CD4-positive, alpha-beta T cell treated with Interleukin-10 for 1 hour (primary cell): ENCODE data around the gene MGAT5.
"Not testable (repeated sequence)": the region's sequence is repeated elsewhere in the genome, so short reads cannot be mapped to it uniquely, and the experiment has no call there.

ENCODE experiments used
- DNase-seq: peaks from one replicate; pipeline ENCODE4 v3.0.0-alpha.2; 2020

The MGAT5 gene

GRCh38 chr2:134281815-134282419 is 28.0 kb downstream of the MGAT5 start:
- DNase-seq = no peak

- DNase-seq = peak; percentile 26
These were observed 28.9 kb downstream of the MGAT5 start for GRCh38 chr2:134282629-134283400.

- DNase-seq = no peak
These were observed 29.8 kb downstream of the MGAT5 start for GRCh38 chr2:134283661-134284060.

DNA sequence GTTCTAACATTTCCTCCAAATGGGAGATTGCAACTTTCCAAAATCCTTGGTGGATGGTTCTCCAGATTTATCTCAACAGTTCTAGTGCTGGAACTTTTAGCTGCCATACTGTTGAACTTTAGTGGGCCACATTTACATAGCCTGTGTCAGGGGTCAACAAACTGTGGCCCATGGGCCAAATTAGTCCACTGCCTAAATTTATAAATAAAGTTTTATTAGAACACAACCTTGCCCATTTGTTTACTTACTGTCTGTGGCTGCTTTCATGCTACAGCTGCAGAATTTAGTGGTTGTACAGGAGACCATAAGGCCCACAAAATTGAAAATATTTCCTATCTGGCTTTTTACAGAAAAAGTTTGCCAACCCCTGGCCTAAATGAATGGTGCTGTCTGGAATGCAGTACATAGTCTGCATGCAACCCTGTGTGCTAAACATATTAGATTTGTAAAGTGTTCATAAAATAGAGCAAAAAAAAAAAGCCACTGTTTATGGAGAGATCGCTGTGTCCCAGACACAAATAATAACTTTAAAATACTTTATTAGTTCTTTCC is 30.3 kb downstream of the MGAT5 start:
- DNase-seq = no peak

DNA sequence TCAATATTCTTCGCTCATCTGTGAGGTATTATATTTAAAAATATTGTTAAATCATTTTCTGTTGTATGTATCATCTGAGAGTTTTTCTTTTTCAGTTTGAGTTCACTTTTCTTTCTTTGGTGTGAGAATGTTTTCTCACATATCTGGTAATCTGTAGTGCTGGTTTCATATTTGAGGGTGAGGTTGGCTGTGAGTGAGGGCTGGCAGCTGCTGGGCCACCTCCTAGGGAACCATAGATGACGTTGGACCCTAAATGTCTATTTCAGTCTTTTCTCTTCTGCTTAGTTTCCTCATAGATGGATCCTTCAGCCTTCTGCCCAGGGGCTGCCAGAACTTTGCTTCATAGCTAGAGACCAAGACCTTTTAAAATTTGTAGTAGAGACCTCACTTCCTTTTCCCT is 33.5 kb downstream of the MGAT5 start:
- no peak for DNase-seq

DNA sequence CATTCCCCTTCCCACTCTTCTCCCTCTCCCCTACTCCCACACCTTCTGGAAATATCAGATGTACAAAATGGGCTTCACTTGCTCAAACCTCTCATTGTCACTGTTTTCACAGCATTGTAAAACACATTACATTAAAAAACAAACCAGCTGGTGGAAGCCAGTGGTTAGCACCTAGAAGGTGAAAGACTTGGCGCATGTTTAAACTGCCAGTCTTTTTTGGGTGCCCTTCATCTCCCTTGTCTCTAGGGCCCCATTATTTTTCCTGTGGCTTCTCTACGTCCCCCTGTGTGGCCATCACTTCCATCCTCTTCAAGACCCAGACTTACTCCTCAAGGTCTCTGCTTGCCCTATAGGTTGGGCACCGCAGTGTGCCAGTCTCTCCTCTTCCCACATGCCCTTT is 34.9 kb downstream of the MGAT5 start:
- DNase-seq = no peak

DNA sequence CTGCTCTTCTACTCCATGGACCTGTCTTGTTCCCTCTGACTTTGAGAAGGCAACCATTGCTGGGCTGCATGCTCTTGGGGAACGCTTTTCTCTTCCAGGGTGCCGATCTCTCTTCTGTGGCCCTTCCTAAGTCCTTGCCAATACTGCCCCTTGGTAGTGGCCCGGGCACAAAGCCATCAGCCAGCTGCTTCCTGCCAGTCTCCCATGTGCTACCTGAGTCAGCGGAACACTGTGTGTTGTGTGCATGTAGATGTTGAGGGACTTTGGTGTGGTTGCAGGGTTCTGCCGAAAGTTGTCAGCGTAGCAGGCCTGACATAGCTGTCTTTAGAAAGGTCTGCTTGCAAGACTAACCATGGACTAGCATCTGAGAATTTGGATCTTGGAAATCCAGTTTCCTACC is 35.4 kb downstream of the MGAT5 start:
- DNase-seq = no peak

- peak; percentile 36 for DNase-seq
These were observed 36.5 kb downstream of the MGAT5 start for GRCh38 chr2:134290358-134290757.

DNA sequence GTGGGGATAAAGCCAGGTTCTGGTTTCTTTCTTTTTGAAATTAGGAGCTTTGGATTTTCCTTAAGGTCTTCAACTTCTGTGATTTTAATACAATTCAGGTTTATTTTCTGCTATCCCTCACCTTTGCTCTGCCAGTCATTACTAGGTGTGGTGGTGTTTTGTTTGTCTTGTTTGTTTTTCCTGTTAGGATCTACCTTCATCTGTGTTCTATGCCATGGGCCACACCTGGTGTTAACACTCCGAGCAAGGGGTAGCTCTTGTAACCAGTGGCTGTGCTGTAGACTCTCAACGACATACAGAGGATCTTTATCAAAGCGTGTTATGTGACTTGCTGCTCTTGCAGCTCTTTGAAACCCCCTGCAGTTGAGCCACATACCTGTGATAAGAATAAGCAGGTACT is 38.6 kb downstream of the MGAT5 start:
- DNase-seq = no peak

DNA sequence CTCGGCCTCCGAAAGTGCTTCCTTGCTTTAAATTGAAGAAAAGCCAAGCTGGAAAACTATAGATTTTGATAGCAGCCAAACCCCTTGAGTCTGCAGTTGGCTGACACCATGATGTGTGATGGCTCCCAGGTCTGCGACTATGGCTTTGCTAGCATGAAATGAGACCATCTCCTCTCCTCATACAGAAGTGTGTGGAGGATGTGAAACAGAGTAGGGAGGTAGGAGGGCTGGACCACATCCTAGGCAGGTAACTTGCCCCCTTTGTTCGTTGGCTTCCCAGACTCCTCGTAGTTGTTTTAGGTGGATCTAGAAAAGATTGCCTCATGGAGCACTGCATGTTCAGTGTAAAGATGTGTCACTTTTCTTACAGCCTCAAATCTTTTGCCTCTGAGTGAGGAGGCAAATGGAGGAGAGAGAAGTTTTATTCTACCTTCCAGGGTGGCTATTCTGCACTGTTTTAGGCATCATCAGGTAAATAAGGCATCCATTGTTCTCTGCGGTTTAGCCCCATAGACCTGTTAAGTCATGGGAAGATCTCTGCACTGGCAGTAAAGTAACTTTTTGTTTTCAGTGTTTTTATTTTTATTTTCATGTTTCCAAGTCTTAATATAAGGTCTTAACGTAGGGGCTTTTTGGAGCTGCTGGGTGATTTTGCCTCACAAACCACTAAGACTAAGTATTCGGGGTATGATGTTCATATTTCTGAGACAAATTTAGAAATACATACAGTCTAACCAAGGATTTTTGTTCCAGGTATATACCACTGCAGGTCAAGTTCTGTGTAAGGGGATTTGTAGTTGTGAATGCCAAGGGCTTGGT is 40.1 kb downstream of the MGAT5 start:
- DNase-seq = no peak

GRCh38 chr2:134294598-134294997 is 40.7 kb downstream of the MGAT5 start:
- not testable (repeated sequence) for DNase-seq

DNA sequence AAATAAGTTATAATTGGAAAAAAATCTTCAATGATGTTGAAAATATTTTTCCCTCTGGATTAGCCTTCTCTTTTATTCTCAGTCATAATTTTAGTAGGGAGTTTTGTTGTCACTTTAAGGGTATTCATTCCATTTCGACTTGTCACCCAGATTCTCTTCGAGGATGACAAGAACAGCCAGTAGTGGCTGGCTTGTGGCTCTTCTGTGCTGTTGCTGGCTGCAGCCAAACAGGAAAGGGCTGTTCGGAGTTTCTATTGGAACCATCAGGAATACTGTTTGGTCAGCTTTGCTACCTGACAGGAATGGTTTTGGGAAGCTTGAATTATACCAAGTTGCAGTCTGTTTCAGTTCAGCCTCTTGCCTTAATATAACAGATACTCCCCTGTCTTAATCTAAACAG is 41.6 kb downstream of the MGAT5 start:
- DNase-seq = no peak

GRCh38 chr2:134296301-134296700 is 42.4 kb downstream of the MGAT5 start:
- DNase-seq = no peak

DNA sequence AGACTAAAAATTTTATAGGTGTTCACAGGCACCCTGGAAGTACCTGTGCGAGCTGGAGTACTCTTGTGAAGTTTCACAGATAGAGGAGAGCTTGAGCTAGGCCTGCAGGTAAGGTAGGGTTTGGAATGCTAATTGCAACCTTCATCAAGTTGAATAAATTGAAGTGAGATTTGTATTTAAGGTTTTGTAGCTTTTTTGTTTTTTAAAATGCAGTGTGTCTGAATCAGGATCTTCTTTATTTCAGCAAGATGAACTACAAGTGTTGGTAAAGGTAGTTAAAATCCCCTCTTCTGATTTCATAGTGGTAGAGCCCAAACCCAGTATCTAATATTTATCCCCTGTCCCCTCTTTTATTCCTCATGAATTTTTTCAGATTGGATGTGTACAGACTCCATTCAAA is 45.5 kb downstream of the MGAT5 start:
- DNase-seq = no peak

GRCh38 chr2:134300585-134300984 is 46.7 kb downstream of the MGAT5 start:
- no peak for DNase-seq

GRCh38 chr2:134301099-134301927 is 47.4 kb downstream of the MGAT5 start:
- DNase-seq = no peak

- no peak for DNase-seq
These were observed 48.0 kb downstream of the MGAT5 start for GRCh38 chr2:134301928-134302260.

DNA sequence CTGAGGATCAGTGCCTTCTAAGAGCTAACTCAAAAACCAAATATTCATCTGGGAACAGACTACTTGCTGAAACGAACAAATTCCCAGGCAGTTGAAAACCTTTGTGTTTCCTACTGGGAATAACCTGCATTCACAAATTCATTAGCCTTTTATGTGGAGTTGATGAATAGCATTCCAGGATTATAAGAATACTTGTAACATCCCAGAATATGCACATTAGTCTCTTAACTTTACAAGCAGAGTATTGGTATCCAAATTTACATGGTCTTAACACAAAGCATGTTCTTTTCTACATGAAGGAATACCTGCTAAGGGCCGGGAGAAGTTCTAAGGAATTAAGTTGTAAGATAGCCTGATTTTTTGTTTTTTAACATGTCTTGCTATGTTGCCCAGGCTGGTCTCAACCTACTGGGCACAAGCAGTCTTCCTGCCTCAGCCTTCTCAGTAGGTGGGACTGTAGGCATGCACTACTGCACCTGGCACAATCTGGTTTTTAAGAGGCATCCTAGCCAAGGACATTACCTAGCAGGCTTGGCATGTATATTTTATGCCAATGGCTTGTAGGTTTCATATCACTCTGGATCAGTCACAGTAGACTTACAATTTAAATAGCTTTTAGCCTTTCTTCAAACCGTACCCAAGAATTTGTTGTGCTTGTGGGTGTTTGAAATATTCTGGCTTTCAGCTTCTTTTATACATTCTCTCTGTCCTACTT is 50.7 kb downstream of the MGAT5 start:
- no peak for DNase-seq

DNA sequence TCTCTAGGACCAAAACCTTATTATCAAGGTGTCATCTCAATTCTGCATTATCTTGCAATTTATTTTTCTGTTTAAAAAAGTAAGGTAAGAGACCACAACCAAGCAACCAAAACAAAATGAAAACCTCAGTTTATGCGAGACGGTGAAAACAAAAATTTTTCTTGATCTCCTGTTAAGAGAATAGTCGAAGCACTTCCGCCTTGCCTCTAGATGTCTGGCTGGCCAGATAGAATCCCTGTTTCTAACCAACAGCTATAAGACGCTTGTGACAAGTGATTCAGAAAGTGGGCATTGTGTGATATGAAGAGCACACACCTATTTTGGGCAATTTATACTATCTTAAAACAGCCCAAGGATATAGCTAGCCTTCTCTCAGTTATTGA is 51.2 kb downstream of the MGAT5 start:
- peak; percentile 34 for DNase-seq

DNA sequence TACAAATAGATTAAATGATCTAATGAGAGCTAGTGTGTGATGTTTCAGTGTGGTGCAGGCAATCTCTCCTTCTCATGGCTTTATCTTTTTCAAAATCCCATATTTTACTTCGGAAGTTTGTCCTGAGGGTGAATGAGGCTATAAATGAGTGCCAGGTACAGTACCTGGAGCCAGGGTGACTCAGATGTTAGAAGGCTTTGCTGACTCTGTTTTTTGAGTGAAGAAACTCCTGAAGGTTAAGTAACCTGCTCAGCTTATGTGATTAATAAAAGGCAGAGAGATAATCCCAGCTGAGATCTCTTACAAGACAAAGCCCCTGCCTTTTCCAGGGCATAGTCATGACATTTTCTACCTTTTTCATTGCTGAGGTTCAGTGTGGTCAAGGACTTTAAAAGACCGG is 52.6 kb downstream of the MGAT5 start:
- no peak for DNase-seq

DNA sequence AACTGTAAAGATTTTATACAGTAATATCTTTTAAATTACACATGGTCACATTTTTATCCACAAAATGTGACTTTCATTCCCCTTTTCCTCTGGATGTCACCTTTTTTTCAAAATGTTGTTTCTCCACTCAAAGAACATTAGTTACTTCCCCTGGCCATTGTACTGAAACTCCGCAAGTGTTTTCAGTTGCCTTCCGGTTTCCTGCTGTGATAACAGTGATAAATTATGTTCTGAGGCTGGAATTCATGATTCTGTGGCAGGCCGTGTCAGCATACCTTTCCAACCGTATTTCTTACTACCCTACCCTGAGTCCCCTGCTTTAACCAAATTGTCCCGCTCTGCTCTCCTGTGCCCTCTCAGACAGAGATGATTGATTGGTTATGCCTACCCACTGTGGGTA is 53.5 kb downstream of the MGAT5 start:
- no peak for DNase-seq
